ENCODE measurements around the gene NOD1. TPM values are rescaled to one million over a fixed set of nuclear protein-coding genes. Genes with fewer than 3 reads are reported as not detected.

Gene NOD1
- total and polyA plus RNA-seq, 2 of the 8 experiments (the other 6 are each of a cell fraction or from before 2014, with no cell fraction given), result 3.8 to 6.5 TPM

DNA sequence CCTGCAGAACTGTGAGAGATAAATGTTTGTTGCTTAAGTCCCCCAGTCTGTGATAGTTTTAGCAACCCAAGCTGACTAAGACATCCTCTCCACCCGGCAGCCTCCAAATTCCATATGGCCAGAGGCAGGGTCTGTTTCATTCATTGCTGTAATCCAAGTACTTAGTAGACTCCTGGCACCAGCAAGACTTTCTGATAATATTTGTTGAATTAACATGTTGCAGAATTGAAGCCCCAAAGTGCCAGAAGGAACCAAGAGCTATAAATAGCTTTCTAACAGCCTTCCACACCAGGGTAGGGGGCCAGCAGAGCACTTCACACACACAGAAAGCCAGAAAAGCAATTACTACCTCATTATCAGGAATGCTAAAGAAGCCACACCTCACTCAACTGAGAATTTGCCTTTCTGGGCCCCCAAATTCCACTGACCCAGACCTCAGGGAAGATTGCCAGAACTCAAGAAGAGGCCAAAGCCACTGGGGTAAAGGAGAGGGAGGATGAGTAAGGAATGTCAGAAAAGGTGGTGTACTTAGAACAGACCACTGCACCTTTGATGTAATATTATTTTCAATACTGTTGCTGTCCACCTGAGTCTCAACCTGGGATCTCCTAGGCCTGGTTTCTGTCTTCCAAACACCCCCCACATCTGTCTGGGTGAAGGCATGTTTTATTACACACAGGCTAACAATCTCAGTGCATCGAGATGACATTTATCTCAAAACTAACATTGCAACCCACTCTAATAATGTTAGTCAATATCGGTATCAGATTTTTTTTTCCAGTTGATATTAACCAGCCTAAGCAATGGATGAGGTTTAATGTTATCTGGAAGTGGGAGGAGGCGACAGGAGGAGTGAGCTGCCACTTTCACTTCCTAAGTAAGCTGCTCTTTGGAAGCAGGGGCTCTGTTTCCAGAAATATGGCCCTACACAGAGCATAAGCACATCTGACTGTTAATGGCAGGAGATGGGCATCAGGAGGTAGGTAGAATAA, 5.5 kb downstream of the NOD1 start (continued):
- TF ChIP-seq MAX (IDR thresholded peaks at IDR 0.05) (no peak), E2F6 (IDR thresholded peaks at IDR 0.05) (no peak), CEBPB (IDR thresholded peaks at IDR 0.05; ENCODE audit: low read depth, low read length) (no peak)

Data from H1 (cell line).